BLaER1 treated with 17β-estradiol and CSF1 and Interleukin-3, amounts not matched to agents 10 nM and 100 nM (cell line): Measurements from ENCODE around the gene R3HDM4.

Source experiments
- H3K27ac ChIP-seq, 11 experiments: shearing (Covaris generic); formaldehyde crosslinking; 2 replicates each; pipeline ENCODE4 v1.8.1; 2022
- H3K27me3 ChIP-seq, 11 experiments: shearing (Covaris generic); formaldehyde crosslinking; 2 replicates each; pipeline ENCODE4 v1.8.1; 2022
- H3K36me3 ChIP-seq, 11 experiments: shearing (Covaris generic); formaldehyde crosslinking; 2 replicates each; pipeline ENCODE4 v1.8.1; 2022
- H3K4me1 ChIP-seq, 10 experiments: shearing (Covaris generic); formaldehyde crosslinking; 2 replicates each; pipeline ENCODE4 v1.8.1; 2022
- H3K4me2 ChIP-seq, 11 experiments: shearing (Covaris generic); formaldehyde crosslinking; 2 replicates each; pipeline ENCODE4 v1.8.1; 2022
- H3K4me3 ChIP-seq, 10 experiments: shearing (Covaris generic); formaldehyde crosslinking; 2 replicates each; pipeline ENCODE4 v1.8.1; 2022
- H3K9ac ChIP-seq, 11 experiments: shearing (Covaris generic); formaldehyde crosslinking; 2 replicates each; pipeline ENCODE4 v1.8.1; 2022
- H3K9me3 ChIP-seq, 11 experiments: shearing (Covaris generic); formaldehyde crosslinking; replicated peaks in 1 of 11; 2 replicates each; pipeline ENCODE4 v1.8.1; 2022
- H4K20me1 ChIP-seq, 11 experiments: shearing (Covaris generic); formaldehyde crosslinking; 2 replicates each; pipeline ENCODE4 v1.8.1; 2022
- Cebpa-rat ChIP-seq, 11 experiments: shearing (Covaris generic); IDR thresholded peaks; 2 replicates each; pipeline ENCODE4 v1.8.1; 2022

R3HDM4 gene

GRCh38 chr19:848386-848921, 64.6 kb downstream of the R3HDM4 start:
- peaks cover 72 to 94% (median 91%) of the 10 kb centered on the region in 11 experiments for H3K27me3 ChIP-seq
- H3K4me2 ChIP-seq = peak overlapping the region in 1 of 11 experiments; percentile 15; a peak in 2 of 22 replicates
- no peaks in the 10 kb centered on the region for H3K36me3 ChIP-seq

More at GRCh38 chr19:848386-848921, 64.6 kb downstream of the R3HDM4 start:
- Histone ChIP-seq H3K4me1 (peaks cover 5 to 22% (median 9%) of the 10 kb centered on the region in 10 experiments; a peak in 15 of 20 replicates), H4K20me1 (peaks cover 0 to 28% (median 0%) of the 10 kb centered on the region in 11 experiments; a peak in 8 of 22 replicates), H3K27ac (no peak overlapping the region), H3K9ac (no peak overlapping the region), H3K4me3 (no peak overlapping the region), H3K9me3 (no peaks in the 10 kb centered on the region)
- no peak for TF ChIP-seq Cebpa-rat (IDR thresholded peaks at IDR 0.05)
